Body of pancreas (tissue), 4 donors: ENCODE results near the gene SIAH3. TPM values are rescaled to one million over a fixed set of nuclear protein-coding genes. Genes with fewer than 3 reads are reported as not detected.

Experiments used
- ATAC-seq: fragments of 150-250 bp; one replicate; pipeline ENCODE4 v1.9.1; 2016
- DNase-seq, 4 donors: peaks; one replicate each; pipeline ENCODE4 v3.0.0-alpha.2; 2019
- H3K27ac ChIP-seq, 4 donors: fragments of 200-600 bp; sonication (generic); 1 replicate in 3 of 4; 2 replicates in 1 of 4; pipeline versions ENCODE4 v1.5.1 to v1.6.1; 2016 to 2019; ENCODE audit warnings: mild to moderate bottlenecking in 1 of 4, mixed read lengths in 1 of 4, moderate library complexity in 1 of 4
- H3K27me3 ChIP-seq, 2 donors: fragments of 200-600 bp; sonication (generic); one replicate each; pipeline ENCODE4 v1.6.0; 2016; ENCODE audit warnings: mild to moderate bottlenecking in 1 of 2
- H3K36me3 ChIP-seq, 2 donors: fragments of 200-600 bp; sonication (generic); replicated peaks in 1 of 2; 2 replicates each; pipeline ENCODE4 v1.5.1; 2016; ENCODE audit warnings: low read depth in 2 of 2; ENCODE audit not compliant: insufficient read depth in 1 of 2
- H3K4me1 ChIP-seq: fragments of 200-600 bp; sonication (generic); one replicate; pipeline ENCODE4 v1.6.0; 2016
- H3K4me3 ChIP-seq, 2 donors: fragments of 200-600 bp; sonication (generic); 1 replicate in 1 of 2; 2 replicates in 1 of 2; pipeline ENCODE4 v1.5.1; 2016 to 2019
- H3K9me3 ChIP-seq, 3 donors: fragments of 200-600 bp; sonication (generic); 1 replicate in 2 of 3; 2 replicates in 1 of 3; pipeline ENCODE4 v1.5.1; 2016
- POLR2A ChIP-seq, 3 donors: fragments of 450-650 bp; IDR thresholded peaks; one replicate each; pipeline ENCODE4 v1.6.1; 2016; ENCODE audit warnings: antibody characterized with exemption in 3 of 3, mild to moderate bottlenecking in 2 of 3
- WGBS, 2 donors: methylation state at CpG; one replicate each; pipeline ENCODE4 v1.1.5; 2017; 5-methylcytosine and 5-hydroxymethylcytosine counted together
- intact Hi-C: fragments of 100-400 bp; cut with DNase I; formaldehyde crosslinking; loops from one replicate; pipeline ENCODE4 v1.15.1; 2023
- small RNA-seq: library from RNA; depleted of rRNA; stranded (forward); fragments of <200 nt; gene quantifications from one replicate; pipeline ENCODE3, GENCODE V24; 2016
- total RNA-seq, 2 donors: library from RNA; depleted of rRNA; stranded (reverse); fragments of >200 nt; gene quantifications; one replicate each; pipeline ENCODE4 v1.1.0, GENCODE V29; 2016
- TF ChIP-seq, protein P1 (sequence below), 7 experiments: fragments of 450-650 bp in 4 of 7; fragments of 200-600 bp in 3 of 7; sonication (generic) in 3 of 7; IDR thresholded peaks; one replicate each; pipeline ENCODE4 v1.5.1; 2016 to 2019; ENCODE audit warnings: antibody characterized with exemption in 7 of 7

Gene SIAH3
- total RNA-seq, 2 donors from 2014 or later, result under 0.01 TPM; not detected in 1

DNA sequence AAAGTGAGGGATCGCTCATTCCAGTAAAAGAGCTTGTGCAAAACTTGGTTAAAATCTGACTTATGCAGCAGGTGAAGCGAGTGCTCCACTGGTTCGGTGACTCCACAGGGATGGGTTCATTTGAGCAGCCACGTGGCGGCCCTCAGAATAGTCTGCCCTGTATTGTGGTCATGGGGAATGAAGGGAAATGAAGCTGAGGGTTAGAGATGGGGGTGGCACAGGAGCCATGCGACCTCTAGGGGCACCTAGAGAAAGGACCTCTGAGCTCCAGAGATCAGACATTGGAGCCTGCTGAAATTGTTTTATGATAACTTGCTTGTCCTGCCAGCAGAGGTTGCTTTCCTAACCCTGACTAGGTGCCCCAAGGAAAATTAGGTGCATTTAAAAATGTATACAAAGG lies 122.8 kb downstream of the SIAH3 start:
- no peak for TF ChIP-seq POLR2A (IDR thresholded peaks at IDR 0.05)
- TF ChIP-seq, protein P1, sequence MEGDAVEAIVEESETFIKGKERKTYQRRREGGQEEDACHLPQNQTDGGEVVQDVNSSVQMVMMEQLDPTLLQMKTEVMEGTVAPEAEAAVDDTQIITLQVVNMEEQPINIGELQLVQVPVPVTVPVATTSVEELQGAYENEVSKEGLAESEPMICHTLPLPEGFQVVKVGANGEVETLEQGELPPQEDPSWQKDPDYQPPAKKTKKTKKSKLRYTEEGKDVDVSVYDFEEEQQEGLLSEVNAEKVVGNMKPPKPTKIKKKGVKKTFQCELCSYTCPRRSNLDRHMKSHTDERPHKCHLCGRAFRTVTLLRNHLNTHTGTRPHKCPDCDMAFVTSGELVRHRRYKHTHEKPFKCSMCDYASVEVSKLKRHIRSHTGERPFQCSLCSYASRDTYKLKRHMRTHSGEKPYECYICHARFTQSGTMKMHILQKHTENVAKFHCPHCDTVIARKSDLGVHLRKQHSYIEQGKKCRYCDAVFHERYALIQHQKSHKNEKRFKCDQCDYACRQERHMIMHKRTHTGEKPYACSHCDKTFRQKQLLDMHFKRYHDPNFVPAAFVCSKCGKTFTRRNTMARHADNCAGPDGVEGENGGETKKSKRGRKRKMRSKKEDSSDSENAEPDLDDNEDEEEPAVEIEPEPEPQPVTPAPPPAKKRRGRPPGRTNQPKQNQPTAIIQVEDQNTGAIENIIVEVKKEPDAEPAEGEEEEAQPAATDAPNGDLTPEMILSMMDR (IDR thresholded peaks at IDR 0.05), result no peak
- intact Hi-C loops, result no loop called here
- Histone ChIP-seq H3K27ac (no peak overlapping the region), H3K4me1 (peaks cover 11% of the 10 kb centered on the region), H3K9me3 (no peaks in the 10 kb centered on the region), H3K4me3 (no peak overlapping the region), H3K36me3 (no peaks in the 10 kb centered on the region), H3K27me3 (no peaks in the 10 kb centered on the region)
- ATAC-seq (no peak), DNase-seq (no peak)
- 76 to 87% methylated on average over 6 of the region's 6 CpGs for WGBS, 2 donors

Small RNA genes within 50 kb of the gene (small RNA-seq; reads per million reads assigned to genes)
- gene RF00017, result not detected

Other genes starting within 250 kb of the SIAH3 start
- gene ERICH6B, start 236.0 kb downstream of the SIAH3 start, total RNA-seq, result not detected
- not detected for gene CBY2, start 149.4 kb downstream of the SIAH3 start, total RNA-seq
- gene ZC3H13, start 201.0 kb upstream of the SIAH3 start, total RNA-seq, result 10 to 100 TPM; 12.7 to 31.0 TPM